CD4-positive, alpha-beta T cell treated with Interleukin-2 at 100 ng/mL for 4 hours (primary cell): Measurements from ENCODE around the gene CXCL1.

Experiments
- DNase-seq: peaks from one replicate; pipeline ENCODE4 v3.0.0-alpha.2; 2020; ENCODE audit warnings: low spot score

The CXCL1 gene

DNA sequence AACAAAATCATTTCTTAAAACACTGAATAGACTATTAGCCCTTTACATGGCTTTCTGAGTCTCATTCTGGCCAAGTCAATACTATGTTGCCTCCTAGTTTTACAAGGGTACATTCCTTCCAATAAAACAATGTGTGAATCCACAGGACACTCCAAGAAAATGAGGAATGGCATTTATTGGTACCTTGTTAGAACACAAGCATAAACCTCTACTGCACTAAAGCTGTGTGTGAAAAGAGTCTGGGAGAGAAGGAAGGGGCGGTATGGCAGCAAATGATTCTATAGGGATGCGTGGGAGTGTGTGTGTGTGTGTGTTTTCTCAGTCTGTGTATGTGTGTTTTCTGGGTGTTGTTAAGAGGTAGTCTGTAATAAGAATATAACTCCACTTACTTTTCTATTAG lies 48.9 kb downstream of the CXCL1 start:
- DNase-seq = no peak

DNA sequence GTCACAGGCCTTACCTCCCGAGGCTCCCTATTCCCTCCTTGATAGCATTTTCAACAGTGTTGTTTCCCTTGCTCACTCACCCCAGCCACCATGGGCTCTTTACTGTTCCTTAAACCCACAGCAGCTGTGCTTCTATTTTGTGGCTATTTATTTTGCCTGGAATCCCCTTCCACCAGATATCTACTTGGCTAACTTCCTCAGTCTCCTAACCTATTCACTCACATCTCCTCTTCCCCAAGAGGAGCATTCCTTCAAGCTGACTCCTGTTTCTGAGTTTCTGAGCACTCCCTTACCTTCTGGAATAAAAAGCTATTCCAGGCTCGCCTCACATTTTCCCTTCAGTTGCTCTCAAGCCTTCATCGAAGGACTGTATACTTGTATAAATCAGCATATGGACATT lies 50.5 kb downstream of the CXCL1 start:
- DNase-seq = no peak
